Epithelial cell of proximal tubule (primary cell): ENCODE measurements around the gene FBN1. TPM values are rescaled to one million over a fixed set of nuclear protein-coding genes. Genes with fewer than 3 reads are reported as not detected.

Experiments used
- DNase-seq: peaks from one replicate; pipeline ENCODE4 v3.0.0-alpha.2; 2011; ENCODE audit warnings: low read depth
- H3K4me3 ChIP-seq: 2 replicates; pipeline ENCODE4 v1.5.1; 2011; ENCODE audit warnings: low read depth, mild to moderate bottlenecking, low read length
- CTCF ChIP-seq: conservative IDR thresholded peaks from 2 replicates; pipeline ENCODE4 v1.5.1; 2012; ENCODE audit warnings: low read depth, mild to moderate bottlenecking, low read length
- total RNA-seq: library from RNA; depleted of rRNA; stranded (reverse); fragments of >200 nt; gene quantifications from 2 replicates; pipeline ENCODE4 v1.2.3, GENCODE V29; 2015

Gene FBN1
- total RNA-seq, 1 donor from 2014 or later = 75.2 TPM

- no peak for DNase-seq
- TF ChIP-seq CTCF = no peak
- H3K4me3 ChIP-seq = no peak overlapping the region
Observed at GRCh38 chr15:48569591-48570302, 75.8 kb downstream of the FBN1 start.

GRCh38 chr15:48566668-48567067 is 78.8 kb downstream of the FBN1 start:
- no peak for DNase-seq

GRCh38 chr15:48565560-48566482 is 79.7 kb downstream of the FBN1 start:
- no peak for TF ChIP-seq CTCF
- no peak overlapping the region for H3K4me3 ChIP-seq
- DNase-seq = no peak

More at GRCh38 chr15:48566668-48567067, 78.8 kb downstream of the FBN1 start:
- no peak overlapping the region for H3K4me3 ChIP-seq
- no peak for TF ChIP-seq CTCF

GRCh38 chr15:48564690-48565089 is 80.8 kb downstream of the FBN1 start:
- no peak overlapping the region for H3K4me3 ChIP-seq
- TF ChIP-seq CTCF = no peak
- no peak for DNase-seq

GRCh38 chr15:48563934-48564333 is 81.6 kb downstream of the FBN1 start:
- no peak for DNase-seq

More at GRCh38 chr15:48563934-48564333, 81.6 kb downstream of the FBN1 start:
- no peak for TF ChIP-seq CTCF
- no peak overlapping the region for H3K4me3 ChIP-seq
